Measurements from ENCODE around the gene CTSO. TPM values are rescaled to one million over a fixed set of nuclear protein-coding genes. Genes with fewer than 3 reads are reported as not detected.

Gene CTSO
- total and polyA plus RNA-seq, 2 donors (not counting 3 experiments of a cell fraction or from before 2014, with no cell fraction given): 7.9 to 8.5 TPM

- Histone ChIP-seq H3K9me1 (replicated peaks; ENCODE audit: control insufficient read depth, extremely low read depth, insufficient read depth, low read length) (no peaks in the 10 kb centered on the region), H3K79me2 (ENCODE audit: control insufficient read depth, insufficient read depth, low read length) (no peaks in the 10 kb centered on the region), H3K9ac (replicated peaks; ENCODE audit: extremely low read depth, insufficient read depth, low read length) (no peak overlapping the region), H3K9me3 (replicated peaks; ENCODE audit: control insufficient read depth, insufficient read depth, low read length) (no peaks in the 10 kb centered on the region), H3K27ac (ENCODE audit: insufficient read depth, low read depth, low read length) (no peak overlapping the region), H3K4me1 (ENCODE audit: control insufficient read depth, extremely low read depth, insufficient read depth, low read length) (no peaks in the 10 kb centered on the region), H4K20me1 (replicated peaks; ENCODE audit: control insufficient read depth, extremely low read depth, insufficient read depth, low read length) (no peaks in the 10 kb centered on the region), H3K4me3 (replicated peaks in 1 of 3; ENCODE audit: insufficient read depth in 1 of 3, low read depth in 1 of 3, low read length in 3 of 3) (no peak overlapping the region), H2AFZ (ENCODE audit: low read depth, low read length) (no peak overlapping the region), H3K27me3 (ENCODE audit: control insufficient read depth in 2 of 2, insufficient read depth in 2 of 2, low read length in 2 of 2) (no peaks in the 10 kb centered on the region), H3K4me2 (ENCODE audit: insufficient read depth, low read length) (no peak overlapping the region), H3K36me3 (ENCODE audit: control insufficient read depth in 2 of 2, extremely low read depth in 1 of 2, insufficient read depth in 2 of 2, low read length in 2 of 2) (no peaks in the 10 kb centered on the region)
- ChIA-PET CTCF (interaction anchor here (1.0 to 1.2 kb wide), 3 partner anchors 9 to 46 kb away, joined by 3 to 4 read pairs (median 3); partner anchors contain the start of gene CTSO), POLR2A (no interaction called here)
- dilution Hi-C loops (cut with MboI; ENCODE audit: extremely low pct_ligation_motif_present, low sequenced_read_pairs): no loop called here
- no peak for DNase-seq (ENCODE audit: low read depth, low spot score)
- FAIRE-seq: no peak
- intact Hi-C loops (cut with micrococcal nuclease): no loop called here
- TF ChIP-seq JUN (IDR thresholded peaks at IDR 0.05; ENCODE audit: borderline replicate concordance, insufficient read depth, insufficient read length, low read depth): no peak
- TF ChIP-seq EZH2 (IDR thresholded peaks at IDR 0.05; ENCODE audit: borderline replicate concordance, low read depth, low read length, severe bottlenecking): no peak
- TF ChIP-seq CTCF (IDR thresholded peaks at IDR 0.05; ENCODE audit: extremely low read depth in 1 of 2, insufficient read depth in 1 of 2, low read depth in 1 of 2, low read length in 2 of 2): no peak
- no peak for TF ChIP-seq GATA2 (IDR thresholded peaks at IDR 0.05; ENCODE audit: insufficient read depth, insufficient read length, low read depth, low read length)
- BruUV-seq (replicated peaks): no TSS peak
These were observed 46.1 kb upstream of the CTSO start for GRCh38 chr4:155999725-156000124.

GRCh38 chr4:155995069-155995468, 41.4 kb upstream of the CTSO start:
- dilution Hi-C loops (cut with MboI; ENCODE audit: extremely low pct_ligation_motif_present, low sequenced_read_pairs): no loop called here
- Histone ChIP-seq H3K4me1 (ENCODE audit: control insufficient read depth, extremely low read depth, insufficient read depth, low read length) (no peaks in the 10 kb centered on the region), H3K4me2 (ENCODE audit: insufficient read depth, low read length) (no peak overlapping the region), H3K9me3 (replicated peaks; ENCODE audit: control insufficient read depth, insufficient read depth, low read length) (no peaks in the 10 kb centered on the region), H4K20me1 (replicated peaks; ENCODE audit: control insufficient read depth, extremely low read depth, insufficient read depth, low read length) (no peaks in the 10 kb centered on the region), H3K27me3 (ENCODE audit: control insufficient read depth in 2 of 2, insufficient read depth in 2 of 2, low read length in 2 of 2) (no peaks in the 10 kb centered on the region), H3K9ac (replicated peaks; ENCODE audit: extremely low read depth, insufficient read depth, low read length) (no peak overlapping the region), H3K27ac (ENCODE audit: insufficient read depth, low read depth, low read length) (no peak overlapping the region), H3K4me3 (replicated peaks in 1 of 3; ENCODE audit: insufficient read depth in 1 of 3, low read depth in 1 of 3, low read length in 3 of 3) (no peak overlapping the region), H3K79me2 (ENCODE audit: control insufficient read depth, insufficient read depth, low read length) (no peaks in the 10 kb centered on the region), H3K36me3 (ENCODE audit: control insufficient read depth in 2 of 2, extremely low read depth in 1 of 2, insufficient read depth in 2 of 2, low read length in 2 of 2) (no peaks in the 10 kb centered on the region), H2AFZ (ENCODE audit: low read depth, low read length) (no peak overlapping the region), H3K9me1 (replicated peaks; ENCODE audit: control insufficient read depth, extremely low read depth, insufficient read depth, low read length) (no peaks in the 10 kb centered on the region)
- ChIA-PET CTCF (no interaction called here), POLR2A (no interaction called here)
- FAIRE-seq: no peak
- no peak for DNase-seq (ENCODE audit: low read depth, low spot score)
- no TSS peak for BruUV-seq (replicated peaks)
- no peak for TF ChIP-seq POLR2A (IDR thresholded peaks at IDR 0.05; ENCODE audit: low read depth, low read length)
- no peak for TF ChIP-seq GATA2 (IDR thresholded peaks at IDR 0.05; ENCODE audit: insufficient read depth, insufficient read length, low read depth, low read length)
- no peak for TF ChIP-seq POLR2AphosphoS5 (IDR thresholded peaks at IDR 0.05; ENCODE audit: insufficient read depth, low read depth, low read length)
- no peak for TF ChIP-seq JUN (IDR thresholded peaks at IDR 0.05; ENCODE audit: borderline replicate concordance, insufficient read depth, insufficient read length, low read depth)
- no peak for TF ChIP-seq MYC (IDR thresholded peaks at IDR 0.05; ENCODE audit: low read depth, low read length)
- TF ChIP-seq CTCF (IDR thresholded peaks at IDR 0.05; ENCODE audit: extremely low read depth in 1 of 2, insufficient read depth in 1 of 2, low read depth in 1 of 2, low read length in 2 of 2): no peak
- no peak for TF ChIP-seq MAX (IDR thresholded peaks at IDR 0.05; ENCODE audit: insufficient read depth, insufficient read length)
- intact Hi-C loops (cut with micrococcal nuclease): no loop called here

All from endothelial cell of umbilical vein (primary cell).